Activated naive CD8-positive, alpha-beta T cell treated with anti-CD3 and anti-CD28 coated beads, Interleukin-2, amount 10 ng/mL, durations not matched to agents 7 days and 5 days (primary cell): ENCODE measurements around the gene PRKN. TPM values are rescaled to one million over a fixed set of nuclear protein-coding genes. Genes with fewer than 3 reads are reported as not detected.

ENCODE experiments used
- ATAC-seq: fragments of 150-1000 bp; cut with Tn5 transposase; one replicate; pipeline ENCODE4 v1.10.0; 2021; ENCODE audit warnings: low read depth, moderate library complexity
- POLR2A ChIA-PET: fragments of 350-600 bp; sonication (Branson Sonifier 250); formaldehyde crosslinking; loops from one replicate; lab custom pipeline; 2021; ENCODE audit warnings: antibody characterized with exemption; lab: Charles Lee
- DNase-seq: peaks from one replicate; pipeline ENCODE4 v3.0.0; 2021
- H3K27ac Mint-ChIP-seq: one replicate; pipeline ENCODE4 v1.8.0; 2022; ENCODE audit warnings: mild to moderate bottlenecking, mixed read lengths
- H3K27me3 Mint-ChIP-seq: one replicate; pipeline ENCODE4 v1.8.0; 2022; ENCODE audit warnings: mild to moderate bottlenecking, moderate library complexity, mixed read lengths
- H3K36me3 Mint-ChIP-seq: one replicate; pipeline ENCODE4 v1.8.0; 2021; ENCODE audit warnings: mild to moderate bottlenecking, mixed read lengths
- H3K4me1 Mint-ChIP-seq: one replicate; pipeline ENCODE4 v1.8.0; 2021; ENCODE audit warnings: mixed read lengths
- H3K4me3 Mint-ChIP-seq: one replicate; pipeline ENCODE4 v1.8.0; 2022; ENCODE audit warnings: mild to moderate bottlenecking, moderate library complexity, mixed read lengths
- H3K9me3 Mint-ChIP-seq: one replicate; pipeline ENCODE4 v1.8.0; 2021; ENCODE audit warnings: mixed read lengths
- total RNA-seq, 2 experiments: library from RNA; stranded (reverse); gene quantifications; one replicate each; pipeline ENCODE4 v1.2.3, GENCODE V29; 2021

The PRKN gene
- total RNA-seq, 2 experiments from 2014 or later = 1.00 to 1.5 TPM

- Mint-ChIP-seq H3K36me3 (no peaks in the 10 kb centered on the region), H3K4me1 (no peaks in the 10 kb centered on the region), H3K9me3 (no peaks in the 10 kb centered on the region), H3K4me3 (no peak overlapping the region), H3K27ac (no peak overlapping the region), H3K27me3 (no peaks in the 10 kb centered on the region)
- DNase-seq = no peak
- no peak for ATAC-seq
- POLR2A ChIA-PET = no interaction called here
These were observed 88.5 kb downstream of the PRKN start for GRCh38 chr6:162638931-162639574.

- Mint-ChIP-seq H3K9me3 (peaks cover under 1% of the 10 kb centered on the region), H3K4me3 (no peak overlapping the region), H3K27me3 (no peaks in the 10 kb centered on the region), H3K4me1 (no peaks in the 10 kb centered on the region), H3K36me3 (no peaks in the 10 kb centered on the region), H3K27ac (no peak overlapping the region)
- no peak for ATAC-seq
- POLR2A ChIA-PET = no interaction called here
- no peak for DNase-seq
These were observed 90.2 kb downstream of the PRKN start for GRCh38 chr6:162637317-162637716.

- Mint-ChIP-seq H3K4me1 (no peaks in the 10 kb centered on the region), H3K27me3 (no peaks in the 10 kb centered on the region), H3K36me3 (no peaks in the 10 kb centered on the region), H3K4me3 (no peak overlapping the region), H3K27ac (no peak overlapping the region), H3K9me3 (peaks cover 2% of the 10 kb centered on the region)
- no peak for DNase-seq
- no peak for ATAC-seq
- POLR2A ChIA-PET = no interaction called here
These were observed 91.4 kb downstream of the PRKN start for GRCh38 chr6:162636167-162636566.

- no peak overlapping the region for H3K27ac Mint-ChIP-seq
- no peak overlapping the region for H3K4me3 Mint-ChIP-seq
- ATAC-seq (no peak), DNase-seq (no peak)
- no peaks in the 10 kb centered on the region for H3K27me3 Mint-ChIP-seq
- POLR2A ChIA-PET = no interaction called here
- no peaks in the 10 kb centered on the region for H3K4me1 Mint-ChIP-seq
- no peaks in the 10 kb centered on the region for H3K36me3 Mint-ChIP-seq
- H3K9me3 Mint-ChIP-seq = peaks cover 7% of the 10 kb centered on the region
These were observed 96.0 kb downstream of the PRKN start for GRCh38 chr6:162631546-162631945.

- Mint-ChIP-seq H3K36me3 (no peaks in the 10 kb centered on the region), H3K9me3 (peaks cover 7% of the 10 kb centered on the region), H3K4me3 (no peak overlapping the region), H3K4me1 (no peaks in the 10 kb centered on the region), H3K27me3 (no peaks in the 10 kb centered on the region), H3K27ac (no peak overlapping the region)
- POLR2A ChIA-PET = no interaction called here
- no peak for ATAC-seq
- no peak for DNase-seq
These were observed 97.5 kb downstream of the PRKN start for GRCh38 chr6:162630069-162630468.

GRCh38 chr6:162627825-162628224, 99.7 kb downstream of the PRKN start:
- no peak for ATAC-seq
- Mint-ChIP-seq H3K27me3 (no peaks in the 10 kb centered on the region), H3K9me3 (peaks cover 9% of the 10 kb centered on the region), H3K4me1 (no peaks in the 10 kb centered on the region), H3K27ac (no peak overlapping the region), H3K36me3 (no peaks in the 10 kb centered on the region), H3K4me3 (no peak overlapping the region)
- no peak for DNase-seq
- POLR2A ChIA-PET = no interaction called here

GRCh38 chr6:162627362-162627761, 100.2 kb downstream of the PRKN start:
- no peak for ATAC-seq
- POLR2A ChIA-PET = no interaction called here
- H3K4me1 Mint-ChIP-seq = no peaks in the 10 kb centered on the region
- DNase-seq = no peak
- peaks cover 9% of the 10 kb centered on the region for H3K9me3 Mint-ChIP-seq
- H3K4me3 Mint-ChIP-seq = no peak overlapping the region
- no peaks in the 10 kb centered on the region for H3K27me3 Mint-ChIP-seq
- no peak overlapping the region for H3K27ac Mint-ChIP-seq
- no peaks in the 10 kb centered on the region for H3K36me3 Mint-ChIP-seq

- H3K9me3 Mint-ChIP-seq = peaks cover 7% of the 10 kb centered on the region
- no peak overlapping the region for H3K4me3 Mint-ChIP-seq
- POLR2A ChIA-PET = no interaction called here
- H3K4me1 Mint-ChIP-seq = no peaks in the 10 kb centered on the region
- H3K27ac Mint-ChIP-seq = no peak overlapping the region
- ATAC-seq (no peak), DNase-seq (no peak)
- H3K36me3 Mint-ChIP-seq = no peaks in the 10 kb centered on the region
- H3K27me3 Mint-ChIP-seq = no peaks in the 10 kb centered on the region
These were observed 100.7 kb downstream of the PRKN start for GRCh38 chr6:162626869-162627268.

GRCh38 chr6:162625846-162626540, 101.6 kb downstream of the PRKN start:
- Mint-ChIP-seq H3K9me3 (peaks cover 7% of the 10 kb centered on the region), H3K4me3 (no peak overlapping the region), H3K27ac (no peak overlapping the region), H3K36me3 (no peaks in the 10 kb centered on the region), H3K27me3 (no peaks in the 10 kb centered on the region), H3K4me1 (peaks cover 6% of the 10 kb centered on the region)
- POLR2A ChIA-PET = no interaction called here
- DNase-seq = no peak
- no peak for ATAC-seq

- ATAC-seq (no peak), DNase-seq (no peak)
- Mint-ChIP-seq H3K27me3 (no peaks in the 10 kb centered on the region), H3K36me3 (no peaks in the 10 kb centered on the region), H3K4me3 (no peak overlapping the region), H3K9me3 (peaks cover 2% of the 10 kb centered on the region), H3K4me1 (peaks cover 6% of the 10 kb centered on the region), H3K27ac (no peak overlapping the region)
- POLR2A ChIA-PET = no interaction called here
These were observed 105.0 kb downstream of the PRKN start for GRCh38 chr6:162622572-162622971.

- Mint-ChIP-seq H3K4me1 (peaks cover 6% of the 10 kb centered on the region), H3K27me3 (no peaks in the 10 kb centered on the region), H3K36me3 (no peaks in the 10 kb centered on the region), H3K4me3 (no peak overlapping the region), H3K27ac (no peak overlapping the region), H3K9me3 (peaks cover 2% of the 10 kb centered on the region)
- ATAC-seq (no peak), DNase-seq (no peak)
- POLR2A ChIA-PET = interaction anchor here (0.5 kb wide), 1 partner anchor 1374 kb away, joined by 4 read pairs; no protein-coding TSS in a partner anchor
These were observed 106.3 kb downstream of the PRKN start for GRCh38 chr6:162621246-162621645.

GRCh38 chr6:162620073-162620472, 107.5 kb downstream of the PRKN start:
- Mint-ChIP-seq H3K36me3 (no peaks in the 10 kb centered on the region), H3K4me1 (peaks cover 6% of the 10 kb centered on the region), H3K27me3 (no peaks in the 10 kb centered on the region), H3K27ac (no peak overlapping the region), H3K4me3 (no peak overlapping the region), H3K9me3 (peaks cover 2% of the 10 kb centered on the region)
- DNase-seq = no peak
- POLR2A ChIA-PET = no interaction called here
- no peak for ATAC-seq

- POLR2A ChIA-PET = no interaction called here
- ATAC-seq (no peak), DNase-seq (no peak)
- Mint-ChIP-seq H3K27ac (no peak overlapping the region), H3K4me1 (peaks cover 6% of the 10 kb centered on the region), H3K9me3 (no peaks in the 10 kb centered on the region), H3K27me3 (no peaks in the 10 kb centered on the region), H3K36me3 (no peaks in the 10 kb centered on the region), H3K4me3 (no peak overlapping the region)
These were observed 109.0 kb downstream of the PRKN start for GRCh38 chr6:162618448-162619002.
